HUES48 (cell line): Measurements from ENCODE around the gene TIGD1.
A peak's percentile ranks its signal among the peaks of the same experiment; 100 is the strongest.

Source experiments
- H3K27ac ChIP-seq: one replicate; pipeline ENCODE4 v1.7.0; 2013; ENCODE audit warnings: low read depth, low read length, inconsistent platforms
- H3K27me3 ChIP-seq: 2 replicates; pipeline ENCODE4 v1.6.1; 2013; ENCODE audit warnings: mild to moderate bottlenecking, low read length; ENCODE audit not compliant: control insufficient read depth, insufficient read depth
- H3K36me3 ChIP-seq: 2 replicates; pipeline ENCODE4 v1.6.1; 2013; ENCODE audit warnings: low read length; ENCODE audit not compliant: control insufficient read depth, insufficient read depth
- H3K4me1 ChIP-seq: 2 replicates; pipeline ENCODE4 v1.6.1; 2013; ENCODE audit warnings: mild to moderate bottlenecking, low read length; ENCODE audit not compliant: control insufficient read depth, insufficient read depth
- H3K4me3 ChIP-seq: 2 replicates; pipeline ENCODE4 v1.5.1; 2013; ENCODE audit warnings: mild to moderate bottlenecking, low read depth, low read length
- H3K9ac ChIP-seq: 2 replicates; pipeline ENCODE4 v1.6.1; 2013; ENCODE audit warnings: mild to moderate bottlenecking, low read depth, low read length, moderate library complexity
- H3K9me3 ChIP-seq: 2 replicates; pipeline ENCODE4 v1.6.1; 2013; ENCODE audit warnings: low read length; ENCODE audit not compliant: control insufficient read depth, insufficient read depth

The TIGD1 gene

GRCh38 chr2:232506709-232507108, 43.6 kb downstream of the TIGD1 start:
- no peaks in the 10 kb centered on the region for H3K9me3 ChIP-seq
- no peaks in the 10 kb centered on the region for H3K36me3 ChIP-seq
- H3K4me1 ChIP-seq = peaks cover 9% of the 10 kb centered on the region
- H3K4me3 ChIP-seq = no peak overlapping the region
- H3K27me3 ChIP-seq = peaks cover 53% of the 10 kb centered on the region
- H3K9ac ChIP-seq = no peak overlapping the region
- H3K27ac ChIP-seq = no peak overlapping the region

- H3K27me3 ChIP-seq = peaks cover 59% of the 10 kb centered on the region
- H3K4me3 ChIP-seq = no peak overlapping the region
- no peak overlapping the region for H3K27ac ChIP-seq
- H3K9ac ChIP-seq = no peak overlapping the region
- H3K36me3 ChIP-seq = no peaks in the 10 kb centered on the region
- peaks cover 9% of the 10 kb centered on the region for H3K4me1 ChIP-seq
- no peaks in the 10 kb centered on the region for H3K9me3 ChIP-seq
These were observed 44.5 kb downstream of the TIGD1 start for GRCh38 chr2:232505856-232506255.

GRCh38 chr2:232504438-232504837, 45.9 kb downstream of the TIGD1 start:
- H3K27me3 ChIP-seq = peaks cover 64% of the 10 kb centered on the region
- peaks cover 9% of the 10 kb centered on the region for H3K4me1 ChIP-seq
- no peak overlapping the region for H3K27ac ChIP-seq
- no peaks in the 10 kb centered on the region for H3K9me3 ChIP-seq
- H3K4me3 ChIP-seq = no peak overlapping the region
- H3K9ac ChIP-seq = no peak overlapping the region
- H3K36me3 ChIP-seq = no peaks in the 10 kb centered on the region

GRCh38 chr2:232503809-232504323, 46.5 kb downstream of the TIGD1 start:
- Histone ChIP-seq H3K4me1 (peaks cover 9% of the 10 kb centered on the region), H3K27me3 (peaks cover 64% of the 10 kb centered on the region), H3K27ac (no peak overlapping the region), H3K36me3 (no peaks in the 10 kb centered on the region), H3K9ac (no peak overlapping the region), H3K4me3 (peak overlapping the region; percentile 74), H3K9me3 (no peaks in the 10 kb centered on the region)

GRCh38 chr2:232502911-232503808, 47.2 kb downstream of the TIGD1 start:
- H3K4me3 ChIP-seq = peak overlapping the region; percentile 74
- no peak overlapping the region for H3K9ac ChIP-seq
- H3K36me3 ChIP-seq = no peaks in the 10 kb centered on the region
- no peak overlapping the region for H3K27ac ChIP-seq
- H3K4me1 ChIP-seq = peaks cover 9% of the 10 kb centered on the region
- H3K27me3 ChIP-seq = peaks cover 64% of the 10 kb centered on the region
- no peaks in the 10 kb centered on the region for H3K9me3 ChIP-seq

GRCh38 chr2:232502511-232502910, 47.8 kb downstream of the TIGD1 start:
- Histone ChIP-seq H3K27me3 (peaks cover 64% of the 10 kb centered on the region), H3K9ac (no peak overlapping the region), H3K4me3 (peak overlapping the region; percentile 74), H3K9me3 (no peaks in the 10 kb centered on the region), H3K36me3 (no peaks in the 10 kb centered on the region), H3K4me1 (peaks cover 9% of the 10 kb centered on the region), H3K27ac (no peak overlapping the region)

GRCh38 chr2:232501794-232502390, 48.5 kb downstream of the TIGD1 start:
- H3K4me3 ChIP-seq = peak overlapping the region; percentile 74; the same call in 1 of the 2 replicates
- no peaks in the 10 kb centered on the region for H3K36me3 ChIP-seq
- H3K4me1 ChIP-seq = peaks cover 9% of the 10 kb centered on the region
- no peak overlapping the region for H3K9ac ChIP-seq
- H3K9me3 ChIP-seq = no peaks in the 10 kb centered on the region
- no peak overlapping the region for H3K27ac ChIP-seq
- peaks cover 59% of the 10 kb centered on the region for H3K27me3 ChIP-seq

- H3K27me3 ChIP-seq = peaks cover 53% of the 10 kb centered on the region
- H3K4me1 ChIP-seq = peaks cover 9% of the 10 kb centered on the region
- H3K36me3 ChIP-seq = no peaks in the 10 kb centered on the region
- H3K27ac ChIP-seq = no peak overlapping the region
- no peak overlapping the region for H3K4me3 ChIP-seq
- no peaks in the 10 kb centered on the region for H3K9me3 ChIP-seq
- H3K9ac ChIP-seq = no peak overlapping the region
These were observed 49.0 kb downstream of the TIGD1 start for GRCh38 chr2:232501331-232501771.

- H3K27me3 ChIP-seq = peaks cover 24% of the 10 kb centered on the region
- no peak overlapping the region for H3K9ac ChIP-seq
- no peak overlapping the region for H3K27ac ChIP-seq
- no peaks in the 10 kb centered on the region for H3K9me3 ChIP-seq
- H3K36me3 ChIP-seq = no peaks in the 10 kb centered on the region
- peaks cover 5% of the 10 kb centered on the region; the same call in 1 of the 2 replicates for H3K4me1 ChIP-seq
- H3K4me3 ChIP-seq = no peak overlapping the region
These were observed 51.9 kb downstream of the TIGD1 start for GRCh38 chr2:232498452-232498851.
